Measurements from ENCODE around the gene APLP1. TPM values are rescaled to one million over a fixed set of nuclear protein-coding genes. Genes with fewer than 3 reads are reported as not detected.

APLP1 gene
- total and polyA plus RNA-seq, 2 donors (not counting 3 experiments of a cell fraction or from before 2014, with no cell fraction given): 6.2 to 13.0 TPM

DNA sequence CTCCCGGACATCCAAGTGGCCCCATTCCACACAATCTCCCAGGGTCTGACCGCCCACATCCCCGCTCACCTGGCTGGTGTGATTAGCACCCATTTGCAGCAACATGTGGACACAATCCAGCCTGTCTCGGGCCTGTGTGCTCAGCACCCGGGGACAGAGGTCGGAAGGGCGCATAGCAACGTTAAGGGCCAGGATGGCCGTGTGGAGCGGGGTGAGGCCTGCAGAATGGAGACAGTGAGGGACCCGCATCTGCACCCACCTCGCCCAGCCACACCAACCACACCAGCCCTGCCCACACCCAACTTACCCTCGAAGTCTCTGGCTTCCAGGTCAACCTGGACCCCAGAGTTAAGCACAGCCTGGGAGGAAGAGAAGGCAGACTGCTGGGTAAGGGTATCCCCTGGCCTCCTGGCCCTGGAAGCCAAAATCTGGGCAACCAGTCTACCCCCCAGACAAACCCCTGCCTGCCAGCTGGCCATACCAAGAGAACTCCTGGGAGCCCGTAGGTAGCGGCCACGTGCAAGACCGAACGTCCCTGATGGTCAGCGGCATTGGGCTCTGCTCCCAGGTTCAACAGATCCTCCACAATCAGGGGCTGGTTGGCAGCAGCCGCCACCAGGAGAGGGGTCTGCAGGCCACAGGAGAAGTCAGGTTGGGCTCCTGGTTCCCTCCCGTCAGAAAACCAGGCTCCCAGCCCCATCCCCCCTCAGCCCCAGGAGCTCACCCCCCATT is 27.7 kb downstream of the APLP1 start:
- Histone ChIP-seq H2AFZ (ENCODE audit: low read depth, low read length) (no peak overlapping the region), H3K9me1 (replicated peaks; ENCODE audit: control insufficient read depth, extremely low read depth, insufficient read depth, low read length) (no peaks in the 10 kb centered on the region), H3K4me2 (ENCODE audit: insufficient read depth, low read length) (no peak overlapping the region), H3K9me3 (replicated peaks; ENCODE audit: control insufficient read depth, insufficient read depth, low read length) (no peaks in the 10 kb centered on the region), H3K27ac (ENCODE audit: insufficient read depth, low read depth, low read length) (no peak overlapping the region), H4K20me1 (replicated peaks; ENCODE audit: control insufficient read depth, extremely low read depth, insufficient read depth, low read length) (no peaks in the 10 kb centered on the region), H3K4me3 (replicated peaks in 1 of 3; ENCODE audit: insufficient read depth in 1 of 3, low read depth in 1 of 3, low read length in 3 of 3) (no peak overlapping the region), H3K4me1 (ENCODE audit: control insufficient read depth, extremely low read depth, insufficient read depth, low read length) (peaks cover 14% of the 10 kb centered on the region), H3K9ac (replicated peaks; ENCODE audit: extremely low read depth, insufficient read depth, low read length) (no peak overlapping the region), H3K36me3 (ENCODE audit: control insufficient read depth in 2 of 2, extremely low read depth in 1 of 2, insufficient read depth in 2 of 2, low read length in 2 of 2) (peaks cover 0 to 10% of the 10 kb centered on the region in 2 experiments), H3K27me3 (ENCODE audit: control insufficient read depth in 2 of 2, insufficient read depth in 2 of 2, low read length in 2 of 2) (no peaks in the 10 kb centered on the region), H3K79me2 (ENCODE audit: control insufficient read depth, insufficient read depth, low read length) (peaks cover 2% of the 10 kb centered on the region)
- dilution Hi-C loops (cut with MboI; ENCODE audit: extremely low pct_ligation_motif_present, low sequenced_read_pairs) (no loop called here), intact Hi-C loops (cut with micrococcal nuclease) (no loop called here)
- TF ChIP-seq EZH2 (IDR thresholded peaks at IDR 0.05; ENCODE audit: borderline replicate concordance, low read depth, low read length, severe bottlenecking): no peak
- no peak for TF ChIP-seq FOS (IDR thresholded peaks at IDR 0.05; ENCODE audit: borderline replicate concordance, insufficient read depth, low read length)
- TF ChIP-seq MAX (IDR thresholded peaks at IDR 0.05; ENCODE audit: insufficient read depth, insufficient read length): no peak
- TF ChIP-seq GATA2 (IDR thresholded peaks at IDR 0.05; ENCODE audit: insufficient read depth, insufficient read length, low read depth, low read length): no peak
- no peak for TF ChIP-seq MYC (IDR thresholded peaks at IDR 0.05; ENCODE audit: low read depth, low read length)
- no peak for TF ChIP-seq JUN (IDR thresholded peaks at IDR 0.05; ENCODE audit: borderline replicate concordance, insufficient read depth, insufficient read length, low read depth)
- no peak for TF ChIP-seq POLR2AphosphoS5 (IDR thresholded peaks at IDR 0.05; ENCODE audit: insufficient read depth, low read depth, low read length)
- TF ChIP-seq, protein P1, sequence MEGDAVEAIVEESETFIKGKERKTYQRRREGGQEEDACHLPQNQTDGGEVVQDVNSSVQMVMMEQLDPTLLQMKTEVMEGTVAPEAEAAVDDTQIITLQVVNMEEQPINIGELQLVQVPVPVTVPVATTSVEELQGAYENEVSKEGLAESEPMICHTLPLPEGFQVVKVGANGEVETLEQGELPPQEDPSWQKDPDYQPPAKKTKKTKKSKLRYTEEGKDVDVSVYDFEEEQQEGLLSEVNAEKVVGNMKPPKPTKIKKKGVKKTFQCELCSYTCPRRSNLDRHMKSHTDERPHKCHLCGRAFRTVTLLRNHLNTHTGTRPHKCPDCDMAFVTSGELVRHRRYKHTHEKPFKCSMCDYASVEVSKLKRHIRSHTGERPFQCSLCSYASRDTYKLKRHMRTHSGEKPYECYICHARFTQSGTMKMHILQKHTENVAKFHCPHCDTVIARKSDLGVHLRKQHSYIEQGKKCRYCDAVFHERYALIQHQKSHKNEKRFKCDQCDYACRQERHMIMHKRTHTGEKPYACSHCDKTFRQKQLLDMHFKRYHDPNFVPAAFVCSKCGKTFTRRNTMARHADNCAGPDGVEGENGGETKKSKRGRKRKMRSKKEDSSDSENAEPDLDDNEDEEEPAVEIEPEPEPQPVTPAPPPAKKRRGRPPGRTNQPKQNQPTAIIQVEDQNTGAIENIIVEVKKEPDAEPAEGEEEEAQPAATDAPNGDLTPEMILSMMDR (IDR thresholded peaks at IDR 0.05; ENCODE audit: extremely low read depth in 1 of 2, insufficient read depth in 1 of 2, low read depth in 1 of 2, low read length in 2 of 2): no peak
- no peak for TF ChIP-seq POLR2A (IDR thresholded peaks at IDR 0.05; ENCODE audit: low read depth, low read length)
- DNase-seq (ENCODE audit: low read depth, low spot score) (no peak), FAIRE-seq (no peak)
- ChIA-PET CTCF (no interaction called here), POLR2A (no interaction called here)
- no TSS peak for BruUV-seq (replicated peaks)
